Endodermal cell (in vitro differentiated cells): Measurements from ENCODE around the gene DEFB126. TPM values are rescaled to one million over a fixed set of nuclear protein-coding genes. Genes with fewer than 3 reads are reported as not detected.

Experiments
- DNase-seq: peaks from one replicate; pipeline ENCODE4 v3.0.0-alpha.2; 2017
- H3K27ac ChIP-seq: 2 replicates; pipeline ENCODE4 v1.5.1; 2013; ENCODE audit warnings: mild to moderate bottlenecking, low read depth, low read length, moderate library complexity
- H3K27me3 ChIP-seq: 2 replicates; pipeline ENCODE4 v1.6.1; 2013; ENCODE audit warnings: mild to moderate bottlenecking, low read length, moderate library complexity; ENCODE audit not compliant: insufficient read depth, control insufficient read depth, poor library complexity, severe bottlenecking
- H3K36me3 ChIP-seq: 2 replicates; pipeline ENCODE4 v1.7.0; 2013; ENCODE audit warnings: mild to moderate bottlenecking, low read length, moderate library complexity; ENCODE audit not compliant: control insufficient read depth, insufficient read depth
- H3K4me1 ChIP-seq: one replicate; pipeline ENCODE4 v1.7.0; 2013; ENCODE audit warnings: low read length; ENCODE audit not compliant: control insufficient read depth, insufficient read depth
- H3K4me3 ChIP-seq: 2 replicates; pipeline ENCODE4 v1.5.1; 2013; ENCODE audit warnings: mild to moderate bottlenecking, low read length, moderate library complexity
- H3K9ac ChIP-seq: 2 replicates; pipeline ENCODE4 v1.6.1; 2013; ENCODE audit warnings: mild to moderate bottlenecking, low read length, moderate library complexity; ENCODE audit not compliant: poor library complexity, severe bottlenecking; ENCODE audit errors: extremely low read depth
- H3K9me3 ChIP-seq: 2 replicates; pipeline ENCODE4 v1.6.1; 2013; ENCODE audit warnings: mild to moderate bottlenecking, low read length, moderate library complexity; ENCODE audit not compliant: control insufficient read depth
- H3K27ac Mint-ChIP-seq: 2 replicates; pipeline ENCODE4 v1.8.0; 2020; ENCODE audit warnings: mixed read lengths
- H3K27me3 Mint-ChIP-seq: 2 replicates; pipeline ENCODE4 v1.8.0; 2021; ENCODE audit warnings: mild to moderate bottlenecking, mixed read lengths; ENCODE audit not compliant: insufficient read depth
- H3K36me3 Mint-ChIP-seq: 2 replicates; pipeline ENCODE4 v1.8.0; 2020; ENCODE audit warnings: low read depth, mixed read lengths
- H3K4me1 Mint-ChIP-seq: 2 replicates; pipeline ENCODE4 v1.8.0; 2020; ENCODE audit warnings: mixed read lengths
- H3K4me3 Mint-ChIP-seq: 2 replicates; pipeline ENCODE4 v1.8.0; 2020; ENCODE audit warnings: mild to moderate bottlenecking, moderate library complexity, mixed read lengths
- H3K9me3 Mint-ChIP-seq: 2 replicates; pipeline ENCODE4 v1.8.0; 2020; ENCODE audit warnings: mild to moderate bottlenecking, mixed read lengths
- CTCF ChIP-seq: fragments of 200-600 bp; sonication (generic); conservative IDR thresholded peaks from 2 replicates; pipeline ENCODE4 v1.5.0; 2021; ENCODE audit warnings: antibody characterized with exemption, mild to moderate bottlenecking
- WGBS, 2 experiments: methylation state at CpG; one replicate each; pipeline versions ENCODE4 v1.1.5 to v1.1.7; 2013; ENCODE audit warnings: missing lambda C conversion rate in 2 of 2, mixed read lengths in 1 of 2; ENCODE audit not compliant: insufficient coverage in 1 of 2, insufficient read length in 1 of 2; 5-methylcytosine and 5-hydroxymethylcytosine counted together
- total RNA-seq, 2 donors: library from RNA; stranded (reverse); fragmentation: NEBNext Ultra II Directional in 1 of 2; extraction: Animal tissue kit (Norgen Biotek cat#: 25700) in 1 of 2; gene quantifications; 2 replicates in 1 of 2; 3 replicates in 1 of 2; pipeline ENCODE4 v1.2.1, GENCODE V29; 2021

DEFB126 gene
- total RNA-seq, 2 donors from 2014 or later, result not detected

DNA sequence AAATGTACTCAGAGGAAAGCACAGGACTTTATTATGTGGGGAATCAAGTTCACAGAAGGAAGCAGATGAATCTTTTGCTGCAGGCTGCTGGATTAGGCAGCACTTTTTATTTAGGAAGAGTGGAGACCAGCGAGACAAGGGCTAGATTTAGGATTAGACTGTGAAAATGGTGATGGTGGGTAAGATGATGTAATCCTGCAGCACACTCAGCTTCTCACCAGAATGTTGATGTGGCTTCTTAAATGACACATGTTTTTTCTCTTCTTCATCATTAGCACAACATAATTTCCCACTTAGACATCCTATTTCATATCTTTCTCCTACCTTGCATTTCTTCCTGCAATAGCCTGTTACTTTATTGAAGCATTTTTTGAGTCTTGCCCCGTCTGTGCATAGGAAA, 45.3 kb downstream of the DEFB126 start:
- peaks cover 33% of the 10 kb centered on the region for H3K9me3 Mint-ChIP-seq
- H3K4me3 Mint-ChIP-seq, result no peak overlapping the region
- no peak overlapping the region for H3K4me3 ChIP-seq

GRCh38 chr20:189611-190010, 47.2 kb downstream of the DEFB126 start, which contains the start of gene DEFB128:
Gene DEFB128, minus strand, starts transcription at chr20:189711. Its CDS starts 88 bp downstream, at chr20:189623.
- no peaks in the 10 kb centered on the region for H3K27me3 Mint-ChIP-seq
- no peak for TF ChIP-seq CTCF
- Histone ChIP-seq H3K36me3 (no peaks in the 10 kb centered on the region), H3K27ac (no peak within 1 kb of the TSS), H3K9me3 (peaks cover 12% of the 10 kb centered on the region), H3K4me3 (no peak within 1 kb of the TSS), H3K9ac (no peak within 1 kb of the TSS), H3K27me3 (no peaks in the 10 kb centered on the region), H3K4me1 (no peaks in the 10 kb centered on the region)
- 60 to 73% methylated on average over 1 to 7 of the region's 7 CpGs for WGBS, 2 experiments
- H3K4me1 Mint-ChIP-seq, result no peaks in the 10 kb centered on the region
- H3K4me3 Mint-ChIP-seq, result no peak within 1 kb of the TSS
- no peak for DNase-seq
- H3K27ac Mint-ChIP-seq, result no peak within 1 kb of the TSS
- peaks cover 24% of the 10 kb centered on the region for H3K9me3 Mint-ChIP-seq
- peaks cover 8% of the 10 kb centered on the region for H3K36me3 Mint-ChIP-seq

More for the DNA sequence above, 45.3 kb downstream of the DEFB126 start:
- Histone ChIP-seq H3K27ac (no peak overlapping the region), H3K27me3 (no peaks in the 10 kb centered on the region), H3K4me1 (no peaks in the 10 kb centered on the region), H3K9ac (no peak overlapping the region), H3K9me3 (peaks cover 12% of the 10 kb centered on the region), H3K36me3 (no peaks in the 10 kb centered on the region)
- WGBS, 2 experiments, result 82% methylated on average over 2 of the region's 2 CpGs; no CpG with 5 or more reads in 1 of the 2 experiments
- H3K4me1 Mint-ChIP-seq, result no peaks in the 10 kb centered on the region
- H3K36me3 Mint-ChIP-seq, result peaks cover 13% of the 10 kb centered on the region
- DNase-seq, result no peak
- TF ChIP-seq CTCF, result no peak
- no peaks in the 10 kb centered on the region for H3K27me3 Mint-ChIP-seq
- no peak overlapping the region for H3K27ac Mint-ChIP-seq

Other genes starting within 250 kb of the DEFB126 start
- gene DEFB125, start 54.9 kb upstream of the DEFB126 start, total RNA-seq, result not detected
- not detected for gene DEFB127, start 14.9 kb downstream of the DEFB126 start, total RNA-seq
- not detected for gene DEFB128, start 47.1 kb downstream of the DEFB126 start, total RNA-seq
- gene DEFB129, start 84.7 kb downstream of the DEFB126 start, total RNA-seq, result not detected
- gene DEFB132, start 115.1 kb downstream of the DEFB126 start, total RNA-seq, result not detected
- 10 to 100 TPM; 21.8 to 29.4 TPM for gene C20orf96, start 148.2 kb downstream of the DEFB126 start, total RNA-seq
- 10 to 100 TPM; 39.5 to 46.1 TPM for gene ZCCHC3, start 155.0 kb downstream of the DEFB126 start, total RNA-seq
- 10 to 100 TPM; 71.4 to 81.7 TPM for gene SOX12, start 183.0 kb downstream of the DEFB126 start, total RNA-seq
- 10 to 100 TPM; 24.7 to 38.4 TPM for gene NRSN2, start 204.5 kb downstream of the DEFB126 start, total RNA-seq
- 1 to 10 TPM; 4.0 TPM for gene TRIB3, start 238.2 kb downstream of the DEFB126 start, total RNA-seq